Esophagus muscularis mucosa (tissue), 4 donors: Measurements from ENCODE around the gene PLEKHA6.

Experiments used
- EP300 ChIP-seq: sonication (generic); formaldehyde crosslinking; IDR thresholded peaks from one replicate; pipeline ENCODE4 v1.6.1; 2017; ENCODE audit warnings: antibody characterized with exemption
- POLR2A ChIP-seq: fragments of 450-650 bp; IDR thresholded peaks from one replicate; pipeline ENCODE4 v1.6.1; 2017; ENCODE audit warnings: antibody characterized with exemption, moderate library complexity, mild to moderate bottlenecking, low read depth
- POLR2AphosphoS5 ChIP-seq, 2 donors: sonication (generic); formaldehyde crosslinking; IDR thresholded peaks; one replicate each; pipeline ENCODE4 v1.6.1; 2017; ENCODE audit warnings: antibody characterized with exemption in 2 of 2
- TF ChIP-seq, protein P1 (sequence below), 3 experiments: fragments of 200-600 bp in 2 of 3; fragments of 450-650 bp in 1 of 3; sonication (generic) in 2 of 3; IDR thresholded peaks; one replicate each; pipeline ENCODE4 v1.5.1; 2017 to 2019; ENCODE audit warnings: antibody characterized with exemption in 3 of 3, mild to moderate bottlenecking in 2 of 3, moderate library complexity in 1 of 3

DNA sequence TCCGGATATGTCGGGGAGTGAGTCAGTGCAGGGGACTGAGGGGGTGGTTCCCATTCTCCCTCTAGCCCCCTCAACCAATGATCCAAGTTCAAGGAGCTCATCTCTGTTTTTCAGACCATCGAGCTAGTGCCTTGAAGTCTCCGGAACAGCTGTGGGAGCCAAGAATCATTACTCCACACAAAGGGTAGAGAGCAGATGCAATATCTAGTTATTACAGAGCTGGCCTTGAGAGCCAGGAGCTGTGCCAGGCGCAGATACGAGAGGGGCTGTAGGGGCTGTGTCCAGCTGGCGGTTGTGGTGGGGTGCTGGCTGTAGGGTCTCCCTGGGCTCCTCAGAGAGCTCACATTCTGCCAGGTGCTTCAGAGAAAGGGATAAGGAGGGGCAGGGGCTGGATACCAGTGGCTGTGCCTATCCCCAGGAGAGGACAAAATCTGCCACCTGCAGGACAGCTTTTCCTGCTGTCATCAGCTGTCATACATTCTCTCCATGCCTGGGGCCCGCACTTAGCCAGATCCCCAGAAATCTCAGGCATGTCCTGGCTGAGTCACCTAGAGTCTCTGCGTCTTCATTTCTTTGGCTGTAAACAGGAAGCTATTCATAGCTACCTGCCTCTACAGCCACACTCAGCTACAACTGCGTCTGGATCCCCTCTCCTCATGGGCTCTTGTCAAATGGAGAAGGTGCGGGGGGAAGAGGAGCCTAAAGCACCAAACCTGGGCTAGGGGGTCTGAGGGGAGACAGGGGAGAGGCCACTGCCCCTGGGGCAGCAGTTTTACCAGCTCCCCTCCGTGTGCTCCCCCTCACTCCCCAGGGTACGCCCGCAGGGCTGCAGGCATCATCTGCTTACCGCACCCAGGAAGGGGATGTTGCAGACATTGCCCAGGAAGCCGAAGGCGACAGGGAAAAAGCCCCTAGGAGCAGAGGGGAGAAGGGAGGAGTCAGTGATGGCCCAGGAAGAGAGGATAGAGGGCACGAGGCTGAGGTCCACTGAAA lies 161.1 kb downstream of the PLEKHA6 start:
- TF ChIP-seq, protein P1, sequence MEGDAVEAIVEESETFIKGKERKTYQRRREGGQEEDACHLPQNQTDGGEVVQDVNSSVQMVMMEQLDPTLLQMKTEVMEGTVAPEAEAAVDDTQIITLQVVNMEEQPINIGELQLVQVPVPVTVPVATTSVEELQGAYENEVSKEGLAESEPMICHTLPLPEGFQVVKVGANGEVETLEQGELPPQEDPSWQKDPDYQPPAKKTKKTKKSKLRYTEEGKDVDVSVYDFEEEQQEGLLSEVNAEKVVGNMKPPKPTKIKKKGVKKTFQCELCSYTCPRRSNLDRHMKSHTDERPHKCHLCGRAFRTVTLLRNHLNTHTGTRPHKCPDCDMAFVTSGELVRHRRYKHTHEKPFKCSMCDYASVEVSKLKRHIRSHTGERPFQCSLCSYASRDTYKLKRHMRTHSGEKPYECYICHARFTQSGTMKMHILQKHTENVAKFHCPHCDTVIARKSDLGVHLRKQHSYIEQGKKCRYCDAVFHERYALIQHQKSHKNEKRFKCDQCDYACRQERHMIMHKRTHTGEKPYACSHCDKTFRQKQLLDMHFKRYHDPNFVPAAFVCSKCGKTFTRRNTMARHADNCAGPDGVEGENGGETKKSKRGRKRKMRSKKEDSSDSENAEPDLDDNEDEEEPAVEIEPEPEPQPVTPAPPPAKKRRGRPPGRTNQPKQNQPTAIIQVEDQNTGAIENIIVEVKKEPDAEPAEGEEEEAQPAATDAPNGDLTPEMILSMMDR (IDR thresholded peaks at IDR 0.05), result no peak
- TF ChIP-seq POLR2A (no peak), EP300 (no peak), POLR2AphosphoS5 (IDR thresholded peaks at IDR 0.05) (no peak)
